ENCODE data around the gene WSCD2. TPM values are rescaled to one million over a fixed set of nuclear protein-coding genes. Genes with fewer than 3 reads are reported as not detected.

WSCD2 gene
- total RNA-seq, 1 experiment from 2014 or later: not detected

- H3K27ac Mint-ChIP-seq (ENCODE audit: low read depth, unreplicated experiment): no peak overlapping the region
- H3K4me1 Mint-ChIP-seq (ENCODE audit: insufficient read depth, unreplicated experiment): no peaks in the 10 kb centered on the region
- peaks cover 7% of the 10 kb centered on the region for H3K9me3 Mint-ChIP-seq (ENCODE audit: unreplicated experiment)
- H3K27me3 Mint-ChIP-seq (ENCODE audit: insufficient read depth, unreplicated experiment): no peaks in the 10 kb centered on the region
- ChIA-PET POLR2A (no interaction called here), CTCF (no interaction called here)
- no TSS peak for BruUV-seq (replicated peaks)
- no peak for DNase-seq (ENCODE audit: unreplicated experiment)
- TF ChIP-seq CTCF (IDR thresholded peaks at IDR 0.05; ENCODE audit: unreplicated experiment): no peak
- H3K4me3 Mint-ChIP-seq (ENCODE audit: unreplicated experiment): no peak overlapping the region
- intact Hi-C loops (cut with micrococcal nuclease): no loop called here
- no peaks in the 10 kb centered on the region for H3K36me3 Mint-ChIP-seq (ENCODE audit: insufficient read depth, unreplicated experiment)
These were observed 58.7 kb downstream of the WSCD2 start for GRCh38 chr12:108187831-108188230.

DNA sequence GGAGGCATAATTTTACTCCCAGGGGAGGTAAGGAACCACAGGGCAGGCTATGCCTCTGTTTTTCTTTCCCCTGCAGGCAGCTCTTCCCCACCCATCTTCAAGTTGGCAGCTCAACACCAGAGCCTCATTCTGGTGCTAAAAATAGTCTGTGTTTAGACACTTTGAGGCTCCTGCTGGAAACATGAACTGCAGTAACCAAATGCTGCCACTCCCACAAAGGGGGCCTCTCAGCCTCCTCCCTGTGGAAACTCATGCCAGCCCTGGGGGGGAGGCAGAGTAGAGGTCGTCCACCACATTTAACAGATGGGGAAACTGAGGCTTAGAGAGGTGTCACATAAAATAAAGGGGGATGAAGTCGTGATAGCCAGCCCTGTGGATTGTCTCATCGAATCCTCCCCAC, 61.4 kb downstream of the WSCD2 start:
- ChIA-PET POLR2A (no interaction called here), CTCF (no interaction called here)
- no peak overlapping the region for H3K27ac Mint-ChIP-seq (ENCODE audit: low read depth, unreplicated experiment)
- no peaks in the 10 kb centered on the region for H3K36me3 Mint-ChIP-seq (ENCODE audit: insufficient read depth, unreplicated experiment)
- DNase-seq (ENCODE audit: unreplicated experiment): no peak
- no peak for TF ChIP-seq CTCF (IDR thresholded peaks at IDR 0.05; ENCODE audit: unreplicated experiment)
- no peaks in the 10 kb centered on the region for H3K4me1 Mint-ChIP-seq (ENCODE audit: insufficient read depth, unreplicated experiment)
- intact Hi-C loops (cut with micrococcal nuclease): loop anchor here (5.0 kb wide), 2 partner anchors 267 to 513 kb away; no protein-coding TSS in a partner anchor
- no peak overlapping the region for H3K4me3 Mint-ChIP-seq (ENCODE audit: unreplicated experiment)
- H3K27me3 Mint-ChIP-seq (ENCODE audit: insufficient read depth, unreplicated experiment): no peaks in the 10 kb centered on the region
- H3K9me3 Mint-ChIP-seq (ENCODE audit: unreplicated experiment): peaks cover 11% of the 10 kb centered on the region
- BruUV-seq (replicated peaks): no TSS peak

DNA sequence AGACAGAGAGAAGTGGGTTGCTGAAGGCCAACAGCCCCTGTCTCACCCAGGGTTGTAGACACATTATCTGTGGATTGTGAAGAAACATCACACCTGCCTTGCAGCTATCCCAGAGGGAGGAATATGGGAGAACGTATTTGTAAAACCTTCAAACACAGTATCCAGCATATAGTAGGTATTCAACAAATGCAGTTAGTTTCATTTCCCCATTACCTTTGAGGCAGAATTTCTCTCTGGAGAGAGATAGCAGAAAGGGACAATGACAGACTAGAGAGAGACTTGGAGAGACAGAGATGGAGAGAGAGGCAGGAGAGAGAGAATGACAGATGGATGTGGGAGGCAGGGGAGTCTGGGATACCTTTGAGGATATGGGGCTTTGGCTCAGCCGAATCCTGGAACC, 62.0 kb downstream of the WSCD2 start:
- Mint-ChIP-seq H3K4me3 (ENCODE audit: unreplicated experiment) (no peak overlapping the region), H3K9me3 (ENCODE audit: unreplicated experiment) (peaks cover 7% of the 10 kb centered on the region), H3K36me3 (ENCODE audit: insufficient read depth, unreplicated experiment) (no peaks in the 10 kb centered on the region), H3K27ac (ENCODE audit: low read depth, unreplicated experiment) (no peak overlapping the region), H3K4me1 (ENCODE audit: insufficient read depth, unreplicated experiment) (no peaks in the 10 kb centered on the region), H3K27me3 (ENCODE audit: insufficient read depth, unreplicated experiment) (no peaks in the 10 kb centered on the region)
- POLR2A ChIA-PET: interaction anchor here (0.7 kb wide), 1 partner anchor 858 kb away, joined by 3 read pairs; no protein-coding TSS in a partner anchor
- CTCF ChIA-PET: interaction anchor here (0.6 kb wide), 2 partner anchors 38 to 214 kb away, joined by 3 read pairs; no protein-coding TSS in a partner anchor
- intact Hi-C loops (cut with micrococcal nuclease): loop anchor here (5.0 kb wide), 2 partner anchors 266 to 514 kb away; no protein-coding TSS in a partner anchor
- BruUV-seq (replicated peaks): no TSS peak
- DNase-seq (ENCODE audit: unreplicated experiment): no peak
- no peak for TF ChIP-seq CTCF (IDR thresholded peaks at IDR 0.05; ENCODE audit: unreplicated experiment)

GRCh38 chr12:108191938-108192337, 62.9 kb downstream of the WSCD2 start:
- intact Hi-C loops (cut with micrococcal nuclease): loop anchor here (5.0 kb wide), 2 partner anchors 265 to 515 kb away; no protein-coding TSS in a partner anchor
- CTCF ChIA-PET: interaction anchor here (0.5 to 0.6 kb wide), 3 partner anchors 39 to 261 kb away, joined by 3 read pairs; no protein-coding TSS in a partner anchor
- H3K4me3 Mint-ChIP-seq (ENCODE audit: unreplicated experiment): no peak overlapping the region
- no peaks in the 10 kb centered on the region for H3K27me3 Mint-ChIP-seq (ENCODE audit: insufficient read depth, unreplicated experiment)
- DNase-seq (ENCODE audit: unreplicated experiment): no peak
- no peak overlapping the region for H3K27ac Mint-ChIP-seq (ENCODE audit: low read depth, unreplicated experiment)
- POLR2A ChIA-PET: no interaction called here
- no peak for TF ChIP-seq CTCF (IDR thresholded peaks at IDR 0.05; ENCODE audit: unreplicated experiment)
- no peaks in the 10 kb centered on the region for H3K36me3 Mint-ChIP-seq (ENCODE audit: insufficient read depth, unreplicated experiment)
- H3K4me1 Mint-ChIP-seq (ENCODE audit: insufficient read depth, unreplicated experiment): no peaks in the 10 kb centered on the region
- peaks cover 7% of the 10 kb centered on the region for H3K9me3 Mint-ChIP-seq (ENCODE audit: unreplicated experiment)
- BruUV-seq (replicated peaks): no TSS peak

All from MCF 10A (cell line).